HCEC 1CT (cell line): ENCODE data around the gene DEDD2.

ENCODE experiments used
- DNase-seq: peaks from one replicate; pipeline ENCODE4 v3.0.0-alpha.2; 2017

DEDD2 gene

DNA sequence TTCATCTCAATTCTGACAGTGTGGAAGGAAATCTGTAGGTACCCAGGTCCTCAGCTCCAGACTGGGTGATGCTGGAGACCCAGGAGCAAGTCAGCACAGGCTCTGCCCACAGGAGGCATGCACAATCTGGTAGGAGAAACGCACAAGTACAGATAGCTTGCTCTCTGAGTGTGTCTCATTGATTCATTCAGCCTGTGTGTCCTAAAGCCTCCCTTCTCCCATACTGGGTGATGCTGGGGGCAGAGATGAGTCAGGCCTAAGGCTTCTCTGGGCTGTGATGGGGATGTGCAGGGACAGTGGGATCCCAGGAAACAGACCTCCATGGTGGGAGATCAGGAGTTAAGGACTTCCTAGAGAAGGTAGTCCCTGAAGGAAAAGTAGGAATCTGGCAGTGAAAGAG is 9.4 kb upstream of the DEDD2 start:
- no peak for DNase-seq

DNA sequence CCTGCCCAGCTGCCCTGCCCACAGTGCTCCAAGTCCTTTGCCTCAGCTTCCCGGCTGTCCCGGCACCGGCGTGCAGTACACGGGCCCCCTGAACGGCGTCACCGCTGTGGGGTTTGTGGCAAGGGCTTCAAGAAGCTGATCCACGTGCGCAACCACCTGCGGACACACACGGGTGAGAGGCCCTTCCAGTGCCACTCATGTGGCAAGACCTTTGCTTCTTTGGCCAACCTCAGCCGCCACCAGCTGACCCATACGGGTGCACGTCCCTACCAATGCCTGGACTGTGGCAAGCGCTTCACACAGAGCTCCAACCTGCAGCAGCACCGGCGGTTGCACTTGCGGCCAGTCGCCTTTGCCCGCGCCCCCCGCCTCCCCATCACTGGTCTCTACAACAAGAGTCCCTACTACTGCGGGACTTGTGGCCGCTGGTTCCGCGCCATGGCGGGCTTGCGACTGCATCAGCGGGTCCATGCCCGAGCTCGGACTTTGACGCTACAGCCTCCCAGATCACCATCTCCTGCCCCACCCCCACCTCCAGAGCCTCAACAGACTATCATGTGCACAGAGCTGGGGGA is 8.3 kb upstream of the DEDD2 start:
- no peak for DNase-seq

DNA sequence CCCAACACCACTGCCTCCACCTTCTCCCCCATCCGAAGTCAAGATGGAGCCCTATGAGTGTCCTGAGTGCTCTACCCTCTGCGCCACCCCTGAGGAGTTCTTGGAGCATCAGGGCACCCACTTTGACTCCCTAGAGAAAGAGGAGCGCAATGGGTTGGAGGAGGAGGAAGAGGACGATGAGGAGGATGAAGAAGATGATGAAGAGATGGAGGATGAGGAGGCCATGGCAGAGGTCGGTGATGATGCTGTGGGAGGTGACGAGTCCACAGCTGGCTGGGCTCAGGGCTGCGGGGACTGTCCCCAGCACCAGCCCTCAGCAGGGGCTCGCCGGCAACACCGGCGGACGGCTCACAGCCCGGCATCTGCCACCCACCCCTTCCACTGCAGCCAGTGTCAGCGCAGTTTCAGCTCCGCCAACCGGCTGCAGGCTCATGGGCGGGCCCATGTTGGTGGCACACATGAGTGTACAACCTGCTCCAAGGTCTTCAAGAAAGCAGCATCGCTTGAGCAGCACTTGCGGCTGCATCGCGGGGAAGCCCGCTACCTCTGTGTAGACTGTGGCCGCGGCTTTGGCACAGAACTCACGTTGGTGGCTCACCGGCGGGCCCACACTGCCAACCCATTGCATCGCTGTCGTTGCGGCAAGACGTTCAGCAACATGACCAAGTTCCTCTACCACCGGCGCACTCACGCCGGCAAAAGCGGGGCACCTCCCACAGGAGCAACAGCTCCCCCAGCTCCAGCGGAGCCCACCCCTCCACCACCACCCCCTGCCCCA is 7.7 kb upstream of the DEDD2 start:
- DNase-seq: no peak

DNA sequence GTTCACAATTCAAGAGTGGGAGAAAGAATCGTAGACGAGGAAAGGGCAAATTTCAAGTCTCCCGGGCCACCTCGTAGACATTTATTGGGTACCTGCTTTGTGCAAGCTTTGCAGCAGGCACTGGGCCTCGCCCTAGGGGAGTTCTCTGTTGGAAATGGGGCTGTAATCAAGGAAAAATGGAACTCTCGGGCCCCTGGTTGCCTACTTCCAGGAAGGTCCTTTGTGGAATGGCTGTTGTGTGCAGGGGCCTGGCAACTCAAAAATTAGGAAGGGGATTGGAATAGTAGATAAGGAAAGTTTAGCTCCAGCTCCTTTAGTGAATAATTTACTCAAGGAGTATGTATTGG is 3.2 kb upstream of the DEDD2 start:
- no peak for DNase-seq

DNA sequence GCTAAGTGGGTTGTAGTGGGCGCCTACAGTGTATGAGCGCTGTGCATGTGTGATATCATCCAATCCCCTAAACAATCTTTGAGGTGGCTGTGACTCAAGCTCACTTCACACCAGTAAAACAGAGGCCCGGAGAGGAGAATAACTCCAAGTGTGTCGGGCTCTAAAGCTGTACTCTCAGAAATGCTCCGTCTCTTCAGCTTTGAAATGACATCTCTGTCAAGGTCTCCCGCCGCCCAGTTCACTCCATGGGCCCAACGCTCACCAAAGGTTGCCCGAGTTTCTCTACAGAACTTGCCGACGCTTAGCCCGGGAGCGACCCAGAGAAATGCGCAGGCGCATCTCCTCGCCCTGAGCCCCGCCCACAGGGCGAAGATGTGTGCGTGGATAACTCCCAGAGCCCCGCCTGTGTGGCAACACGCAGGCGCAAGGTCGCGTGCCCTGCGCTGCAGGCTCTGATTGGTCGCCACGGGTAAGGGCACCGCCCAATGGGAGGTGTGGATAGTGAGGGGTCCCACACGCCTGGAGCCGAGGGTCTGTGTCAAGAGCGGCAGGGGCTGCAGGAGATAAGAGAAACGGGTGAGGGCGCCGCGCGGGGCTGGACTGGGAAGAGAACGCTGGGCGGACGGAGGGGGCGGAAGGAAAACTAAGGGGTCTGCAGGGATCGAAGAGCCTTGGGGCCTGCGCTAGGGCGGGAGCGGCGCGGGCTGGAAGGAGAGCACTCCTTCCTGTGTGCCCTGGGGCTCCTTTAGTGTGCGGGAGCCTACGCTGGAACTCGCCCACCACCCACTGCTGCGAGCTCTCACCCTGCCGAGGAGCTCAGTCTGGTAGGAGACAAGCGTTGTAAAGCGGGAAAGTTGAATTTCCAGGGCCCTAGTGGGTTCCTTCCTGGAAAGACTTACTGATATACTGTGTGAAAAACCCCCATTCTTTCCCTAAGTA is 2.6 kb upstream of the DEDD2 start, which contains the start of gene ZNF526:
Gene ZNF526, plus strand, starts transcription at position 501 of the 939 bp plus-strand sequence. CDS start 4,092 bp downstream, outside the sequence.
- peak; percentile 96 for DNase-seq

DNA sequence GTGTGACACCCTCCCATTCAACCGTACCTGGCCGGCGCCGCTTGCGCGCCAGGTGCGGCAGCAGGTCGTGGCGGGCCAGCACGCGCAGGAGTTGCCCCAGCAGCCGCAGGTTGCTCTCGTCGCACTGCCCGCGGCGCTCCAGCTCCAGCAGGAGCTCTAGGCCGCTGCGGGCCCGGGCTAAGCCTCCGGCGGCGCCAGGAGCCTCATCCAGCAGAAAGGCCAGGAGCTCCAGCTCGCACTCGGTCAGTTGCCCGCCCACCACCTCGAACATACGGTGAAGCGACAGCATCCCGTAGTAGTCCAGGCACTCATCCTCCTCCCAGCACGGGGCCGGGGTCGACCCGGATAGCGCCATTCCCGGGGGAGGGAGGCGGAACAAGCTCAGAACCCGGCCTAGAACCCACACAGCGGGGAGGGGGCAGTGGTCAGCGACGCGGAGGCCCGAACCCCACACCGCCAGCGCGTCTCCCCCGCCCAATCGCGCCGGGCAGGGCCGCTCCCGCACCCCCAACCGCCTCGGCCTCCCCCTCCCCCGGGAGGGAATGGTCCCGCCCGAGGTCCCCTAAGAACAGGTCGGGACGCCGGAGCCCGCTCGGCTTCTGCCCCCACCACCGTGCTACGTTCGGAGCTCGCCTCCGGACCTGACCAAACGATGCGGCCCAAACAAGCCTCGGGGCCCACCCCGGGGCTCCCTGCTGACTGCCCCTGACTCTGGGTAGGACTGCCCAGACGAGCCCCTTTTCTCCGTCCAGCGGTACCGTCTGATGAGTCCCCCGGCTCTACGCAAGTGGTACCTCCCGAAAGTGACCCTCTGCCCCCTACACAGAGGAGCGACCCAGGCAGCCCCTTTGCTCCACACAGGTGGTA is 591 bp downstream of the DEDD2 start:
- peak; percentile 23 for DNase-seq

DNA sequence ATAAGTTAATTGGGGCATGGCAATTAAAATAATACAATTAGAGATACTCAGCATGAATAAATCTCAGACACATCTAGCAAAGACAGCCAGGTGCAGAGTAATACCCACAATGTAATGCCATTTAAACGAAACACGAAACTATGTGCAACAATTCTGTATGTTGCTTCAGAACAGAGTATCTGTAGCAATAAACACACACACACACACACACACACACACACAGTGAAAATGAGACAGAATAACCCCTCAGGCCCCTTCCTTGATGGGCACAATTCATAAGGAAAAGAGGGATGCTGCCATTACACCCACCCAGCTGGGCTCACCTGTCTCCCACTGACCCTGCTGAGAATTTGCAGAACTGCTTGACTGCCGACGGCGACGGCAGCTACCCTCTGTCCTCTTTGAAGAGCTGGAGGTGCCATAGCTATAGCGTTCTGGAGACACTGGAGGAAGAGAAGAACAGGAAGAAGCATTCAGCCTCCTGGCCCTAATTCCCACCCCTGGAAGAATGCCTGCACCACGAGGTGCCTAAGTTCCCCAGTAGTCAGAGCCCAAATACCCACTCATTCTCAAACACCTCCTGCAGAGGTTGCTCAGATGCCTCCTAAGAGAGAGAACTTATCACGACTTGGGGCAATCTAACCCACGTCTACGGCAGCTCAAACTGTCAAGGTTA is 2.5 kb downstream of the DEDD2 start:
- DNase-seq: no peak

DNA sequence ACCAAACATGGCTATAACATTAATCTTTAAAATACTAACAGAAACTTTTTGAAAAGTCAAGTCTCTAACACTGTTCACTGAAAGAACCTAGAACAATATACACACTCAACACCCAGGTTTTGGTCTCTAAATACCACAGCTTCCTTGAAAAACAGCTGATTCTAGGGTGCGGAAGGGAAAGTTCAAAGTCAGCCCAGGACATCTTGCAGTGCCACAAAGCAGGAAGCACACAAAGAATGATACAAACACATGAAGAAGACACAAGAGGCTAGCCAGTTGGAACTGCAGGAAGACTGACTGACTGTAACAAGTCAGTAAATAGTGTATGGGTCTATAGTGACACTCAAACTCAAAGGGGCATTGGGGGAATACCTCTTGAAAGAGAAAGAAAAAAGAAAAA is 4.6 kb downstream of the DEDD2 start:
- no peak for DNase-seq

DNA sequence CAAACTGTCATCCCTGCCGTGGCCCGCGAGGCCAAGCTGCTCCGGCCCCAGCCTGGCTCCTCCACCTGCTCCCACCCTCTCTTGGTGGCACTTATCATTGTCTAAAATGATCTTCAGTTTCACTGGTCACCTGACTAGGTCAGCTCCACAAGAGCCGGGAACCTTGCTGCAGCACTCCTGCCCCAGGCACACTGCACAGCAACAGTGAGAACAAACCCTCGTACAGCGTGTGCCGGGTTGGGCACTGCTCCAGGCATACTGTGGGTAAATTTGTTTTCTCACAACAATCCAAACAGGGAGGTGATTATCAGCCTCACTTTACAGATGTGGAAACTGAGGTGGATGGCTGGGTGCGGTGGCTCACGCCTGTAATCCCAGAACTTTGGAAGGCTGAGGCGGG is 8.9 kb downstream of the DEDD2 start:
- no peak for DNase-seq

DNA sequence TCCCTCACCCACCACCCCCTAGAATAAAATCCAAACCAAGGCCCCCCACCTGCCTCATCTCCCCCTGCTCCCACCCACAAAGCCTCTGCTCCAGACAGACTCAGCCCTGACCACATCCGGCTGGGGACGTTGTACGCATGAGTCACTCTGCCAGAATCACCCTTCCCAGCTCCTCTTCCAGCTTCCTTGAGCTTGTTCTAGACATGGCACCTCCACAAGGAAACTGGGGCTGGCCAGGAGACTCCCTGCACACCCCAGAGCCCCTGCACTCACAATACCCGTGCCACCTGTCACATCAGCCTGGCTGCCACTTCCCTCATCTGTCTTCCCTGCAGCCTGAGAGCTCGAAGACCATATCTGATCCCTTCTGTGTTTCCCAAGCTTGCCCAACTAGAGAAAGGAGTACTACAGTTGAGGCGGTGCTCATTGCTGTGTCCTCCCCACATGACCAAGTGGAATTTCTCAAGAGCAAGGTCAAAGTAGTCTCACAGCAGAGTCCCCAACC is 9.7 kb downstream of the DEDD2 start:
- peak; percentile 84 for DNase-seq

DNA sequence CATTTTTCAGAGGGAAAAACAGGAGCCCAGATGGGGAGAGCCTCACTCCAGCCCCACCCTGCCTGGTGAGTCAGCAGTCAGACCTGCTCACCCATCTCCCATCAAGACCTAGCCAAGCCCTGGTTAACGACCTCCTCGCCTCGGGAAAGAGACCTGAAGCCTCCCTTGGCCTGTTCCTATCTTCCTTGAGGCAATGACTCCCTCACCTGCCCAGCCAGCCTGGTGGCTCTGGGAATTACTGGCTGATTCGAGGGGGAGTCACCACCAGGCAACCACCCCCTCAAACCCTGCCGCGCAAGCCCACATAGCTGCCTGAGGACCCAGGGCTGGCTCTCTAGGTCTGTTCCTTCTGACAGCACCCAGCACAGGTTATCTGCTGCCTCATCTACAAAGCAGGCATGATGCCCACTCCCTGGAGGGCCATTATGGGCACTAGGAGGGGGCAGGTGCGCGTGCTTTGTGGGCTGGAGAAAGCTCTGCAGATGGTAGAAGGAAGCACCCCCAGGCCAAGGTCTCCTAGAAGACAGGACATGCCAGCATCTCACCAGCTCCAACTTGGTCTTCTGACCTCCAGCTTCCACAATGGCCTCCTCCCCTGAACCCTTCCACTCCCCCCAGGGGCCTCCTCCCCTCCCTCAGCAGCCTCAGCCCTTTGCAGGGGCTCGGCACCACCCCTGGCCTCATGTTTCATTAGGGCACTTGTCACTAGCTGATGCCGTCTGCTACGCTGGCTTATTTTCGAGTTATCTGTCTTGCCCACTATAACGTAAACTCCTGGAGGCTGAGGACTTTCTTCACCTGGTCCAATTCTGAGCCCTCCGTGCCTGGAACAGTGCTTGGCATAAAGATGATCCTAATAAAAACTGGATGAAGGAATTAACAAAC is 10.4 kb downstream of the DEDD2 start:
- DNase-seq: peak; percentile 45

DNA sequence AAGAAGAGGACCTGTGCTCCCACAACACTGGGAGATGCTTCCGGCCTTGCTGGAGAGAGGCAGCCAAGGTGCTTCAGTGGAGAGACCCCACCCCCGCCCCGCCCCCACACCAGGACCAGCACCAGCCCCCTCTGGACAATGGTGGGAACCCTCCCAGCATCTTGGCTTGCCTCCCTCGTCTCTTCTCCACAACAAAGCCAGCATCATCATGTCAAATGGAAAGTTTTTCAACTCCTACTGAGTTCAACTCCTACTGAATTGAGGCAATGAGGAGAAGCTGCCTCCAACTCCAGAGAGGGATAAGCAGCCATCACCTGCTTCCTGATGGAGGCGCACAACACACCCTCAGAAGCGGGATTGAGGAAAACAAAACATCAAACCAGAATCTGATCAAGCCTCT is 12.8 kb downstream of the DEDD2 start:
- no peak for DNase-seq

DNA sequence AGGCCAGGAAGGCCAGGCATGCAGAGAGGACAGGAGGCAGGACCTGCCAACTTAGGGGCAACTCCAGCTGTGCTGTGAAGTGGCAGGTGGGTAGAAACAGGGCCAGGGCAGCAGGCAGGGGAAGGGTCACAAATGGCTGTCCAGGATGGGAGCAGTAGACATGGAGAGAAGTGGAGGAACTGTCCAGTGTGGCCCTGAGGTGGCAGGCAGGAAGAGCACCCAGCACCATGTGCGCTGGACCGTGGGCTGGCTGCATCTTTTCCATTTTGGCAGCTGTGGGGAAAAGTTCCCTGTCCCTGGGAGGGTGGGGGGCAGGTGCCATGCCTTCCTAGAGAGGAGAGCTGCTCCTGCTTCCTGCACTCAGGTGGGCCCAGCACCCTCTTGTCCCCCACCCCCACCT is 13.8 kb downstream of the DEDD2 start:
- DNase-seq: no peak

DNA sequence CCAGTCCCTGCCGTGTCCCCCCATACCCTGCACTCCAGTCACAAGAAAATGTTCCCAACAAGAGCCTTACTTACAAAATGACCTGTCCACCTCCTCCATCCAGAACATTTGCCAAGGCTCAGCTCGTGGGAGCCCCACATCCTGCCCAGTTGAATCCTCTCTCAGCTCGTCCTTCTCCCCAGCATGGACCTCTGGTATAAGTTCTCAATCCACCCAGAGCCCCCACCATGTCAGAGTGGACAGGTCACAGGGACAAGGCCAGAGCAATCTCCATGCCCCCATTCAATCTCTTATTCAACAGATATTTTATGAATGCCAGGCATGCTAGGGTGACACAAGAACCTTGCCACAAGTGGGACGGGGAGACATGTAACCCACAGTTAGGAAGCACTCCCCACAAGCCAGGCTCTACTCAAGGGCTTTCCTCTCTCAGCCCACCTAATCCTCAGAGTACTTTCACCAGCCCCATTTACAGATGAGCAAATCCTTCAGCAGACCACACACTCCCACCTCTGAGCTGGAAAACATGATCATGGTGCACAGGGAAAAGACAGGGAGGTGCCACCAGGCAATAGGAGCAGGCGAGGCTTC is 15.1 kb downstream of the DEDD2 start:
- no peak for DNase-seq

DNA sequence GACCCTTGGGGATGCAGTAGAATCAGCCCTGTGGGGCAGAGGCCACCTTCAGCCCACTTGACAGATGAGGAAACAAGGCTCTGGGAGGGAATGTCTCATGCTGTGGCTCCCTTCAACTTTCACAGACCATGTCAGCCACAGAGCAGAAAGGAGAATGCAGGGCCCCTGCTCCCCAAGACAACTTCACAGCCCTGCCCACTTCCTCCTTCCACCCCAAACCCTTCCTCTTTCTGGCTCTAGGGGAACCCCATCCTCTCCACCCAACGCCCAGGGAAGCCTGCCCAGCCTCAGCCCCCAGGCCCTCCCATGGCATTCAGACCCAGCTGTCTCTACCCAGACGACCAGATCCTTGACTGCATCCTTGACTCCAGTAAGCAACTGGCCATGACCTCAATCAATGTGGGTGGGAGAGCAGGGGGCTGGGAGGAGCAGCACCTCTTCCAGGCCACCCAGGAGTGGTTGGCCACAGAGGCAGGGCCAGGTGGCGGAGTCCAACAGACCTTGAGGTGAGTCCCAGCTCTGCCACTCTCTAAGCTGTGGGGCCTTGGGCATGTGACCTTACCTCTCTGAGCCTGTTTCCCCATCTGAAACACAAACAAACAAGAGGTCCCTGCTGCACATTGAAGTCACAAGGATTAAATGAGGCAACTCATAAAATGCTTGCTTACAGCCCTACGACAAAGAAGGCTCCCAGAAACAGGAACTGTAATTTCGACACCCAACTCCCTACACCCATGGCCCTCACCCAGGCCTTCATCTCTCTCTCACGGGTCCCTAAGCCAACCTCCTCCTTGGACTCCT is 15.8 kb downstream of the DEDD2 start:
- DNase-seq: no peak

DNA sequence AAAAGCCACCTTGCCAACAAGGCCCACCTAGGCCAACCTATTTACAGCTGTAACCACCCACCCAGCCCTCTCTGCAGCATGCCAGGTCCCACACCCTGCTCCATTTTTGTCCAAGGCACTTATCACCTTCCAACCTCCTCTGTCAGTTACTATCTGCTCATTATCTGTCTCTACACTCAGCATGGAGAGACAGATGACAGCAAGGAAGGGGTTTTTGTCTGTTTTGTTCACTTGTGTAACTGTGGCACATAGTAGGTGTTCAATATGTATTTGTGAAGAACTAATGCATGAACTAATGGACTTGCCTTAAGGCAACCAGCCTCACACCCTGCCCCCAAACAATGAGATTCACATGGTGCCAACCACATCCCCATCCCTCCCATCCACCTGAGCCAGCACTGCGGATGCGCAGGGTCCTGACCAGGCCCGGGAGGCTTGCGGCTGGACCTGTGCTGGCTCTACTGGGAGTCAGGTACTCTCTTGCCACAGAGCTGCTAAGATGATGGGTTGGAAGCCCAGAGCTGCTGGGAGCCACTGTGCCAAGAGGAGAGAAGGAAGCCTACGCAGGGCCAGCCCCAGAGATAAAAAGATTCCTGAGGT is 17.3 kb downstream of the DEDD2 start:
- no peak for DNase-seq

DNA sequence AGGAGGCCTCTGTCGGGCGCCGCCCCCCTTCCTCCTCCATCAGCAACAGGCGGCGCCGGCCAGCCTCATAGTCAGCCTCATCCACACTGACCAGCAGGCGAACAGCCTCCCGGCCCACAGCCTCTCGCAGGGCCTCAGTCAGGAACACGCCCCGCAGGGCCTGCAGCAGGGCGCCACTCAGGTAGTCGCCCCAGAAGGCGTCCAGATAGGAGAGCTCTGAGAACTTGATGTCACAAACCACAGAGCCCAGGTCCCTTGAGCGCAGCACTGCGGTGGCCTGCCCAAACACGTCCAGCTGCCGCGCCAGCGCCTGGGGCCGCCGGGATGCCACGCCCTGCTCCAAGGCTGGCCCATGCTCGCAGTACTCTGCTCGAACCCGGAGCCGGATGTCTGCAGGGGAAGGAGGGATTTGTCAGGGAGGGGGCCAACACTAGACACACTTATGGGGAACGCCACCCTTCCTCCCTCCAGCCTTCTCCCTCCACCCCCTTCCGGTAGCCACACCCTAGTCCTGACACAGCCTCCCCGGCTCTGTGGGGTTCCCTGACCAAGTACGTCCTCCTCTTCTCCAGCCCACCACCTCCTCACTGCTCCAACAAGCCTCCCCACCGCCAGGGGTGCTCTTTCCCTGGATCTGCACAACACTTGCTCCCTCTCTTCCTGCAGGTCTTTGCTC is 17.9 kb downstream of the DEDD2 start:
- no peak for DNase-seq

DNA sequence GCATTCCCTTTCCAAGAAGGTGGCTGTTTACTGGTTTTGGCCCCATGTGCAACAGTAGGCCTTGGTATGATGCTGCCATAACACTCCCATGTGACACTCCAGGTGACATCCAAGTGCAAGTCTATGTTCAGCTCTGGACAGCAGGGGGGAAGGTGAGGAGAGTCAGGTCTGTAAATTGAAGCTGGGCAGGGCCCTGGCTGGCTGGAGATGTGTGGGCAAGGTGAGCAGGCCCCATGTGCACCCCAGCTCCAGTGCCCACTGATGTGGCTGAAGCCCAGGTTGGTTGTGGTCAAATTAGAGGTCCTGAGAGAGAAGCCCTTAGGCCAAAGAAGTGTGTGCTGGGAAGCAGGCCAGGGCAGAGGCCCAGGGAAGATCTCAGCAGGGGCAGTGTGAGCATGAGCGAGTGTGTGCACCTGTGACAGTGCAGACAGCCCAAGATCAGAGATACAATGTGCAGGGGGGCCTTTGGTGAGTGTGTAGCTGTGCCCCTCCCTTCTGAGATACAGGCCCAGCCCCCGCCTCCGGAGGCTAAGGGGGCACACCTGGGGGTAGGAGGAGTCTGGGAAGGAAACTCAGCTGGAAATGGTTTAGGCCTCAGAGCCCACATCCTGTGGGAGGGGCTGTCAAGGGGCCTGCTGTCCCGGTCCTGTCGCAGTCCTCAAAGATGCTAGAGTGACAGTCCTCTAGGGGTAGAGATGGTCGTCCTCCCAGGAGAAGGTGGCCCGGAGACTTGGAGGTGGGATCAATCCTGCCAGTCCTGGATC is 18.6 kb downstream of the DEDD2 start:
- no peak for DNase-seq
